Measurements from ENCODE around the gene BIK. TPM values are rescaled to one million over a fixed set of nuclear protein-coding genes. Genes with fewer than 3 reads are reported as not detected.

The BIK gene
- polyA plus RNA-seq, 1 of the 3 experiments (the other 2 are of a cell fraction): 0.66 TPM

DNA sequence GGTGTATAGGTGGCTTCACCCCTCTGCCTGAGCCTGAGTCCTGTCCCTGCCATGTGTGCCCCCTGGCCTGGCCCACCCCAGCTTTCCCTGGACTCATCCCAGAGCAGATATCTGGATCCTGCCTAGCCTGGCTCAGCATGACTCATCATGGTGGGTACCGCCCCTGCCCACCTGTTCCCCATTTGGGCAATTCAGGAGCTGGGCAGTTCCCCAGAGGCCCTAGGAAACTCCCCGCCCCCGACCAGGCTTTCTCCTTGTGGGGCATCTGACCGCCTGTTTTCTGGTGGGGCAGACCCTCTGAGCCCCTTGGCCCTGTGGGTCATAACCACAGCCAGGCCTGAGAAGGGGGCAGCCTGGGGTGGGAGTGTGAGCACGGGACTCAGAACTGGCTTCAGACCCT, 45.2 kb downstream of the BIK start (continued):
- TF ChIP-seq IRF3 (IDR thresholded peaks at IDR 0.05; ENCODE audit: low read depth, low read length) (no peak), FOXM1 (IDR thresholded peaks at IDR 0.05; ENCODE audit: low read depth) (no peak), EZH2phosphoT487 (IDR thresholded peaks at IDR 0.05; ENCODE audit: borderline replicate concordance, low read depth) (no peak), RXRA (IDR thresholded peaks at IDR 0.05; ENCODE audit: borderline replicate concordance, low read depth) (no peak), CHD2 (IDR thresholded peaks at IDR 0.05; ENCODE audit: low read length, partially characterized antibody) (no peak)

DNA sequence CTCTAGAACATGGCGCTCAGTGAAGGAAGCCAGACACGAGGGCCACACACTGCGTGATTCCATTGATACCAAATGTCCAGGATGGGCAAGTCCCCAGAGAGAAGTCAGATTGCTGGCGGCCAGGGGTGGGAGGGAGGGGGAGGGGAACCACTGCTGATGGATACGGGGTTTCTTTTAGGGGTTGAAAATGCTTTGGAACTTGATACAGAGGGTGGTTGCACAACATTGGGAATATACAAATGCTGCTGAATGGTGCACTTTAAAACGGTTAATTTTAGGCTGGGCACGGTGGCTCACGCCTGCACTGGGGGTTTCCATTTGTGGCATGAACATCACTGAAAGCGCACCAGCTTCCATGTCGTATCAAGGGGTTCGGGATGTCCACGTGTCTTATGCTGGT, 45.9 kb downstream of the BIK start:
- Histone ChIP-seq H3K9me3 (no peaks in the 10 kb centered on the region), H2AFZ (ENCODE audit: low read depth) (no peak overlapping the region), H3K9ac (no peak overlapping the region), H3K4me3 (ENCODE audit: low read depth in 2 of 2, low read length in 1 of 2) (no peak overlapping the region), H3K27me3 (ENCODE audit: insufficient read depth) (no peaks in the 10 kb centered on the region), H3K4me2 (no peak overlapping the region), H3K9me2 (no peaks in the 10 kb centered on the region), H3F3A (replicated peaks; ENCODE audit: insufficient read depth) (no peaks in the 10 kb centered on the region), H3K36me3 (replicated peaks in 1 of 2; ENCODE audit: control insufficient read depth in 1 of 2, insufficient read depth in 2 of 2, low read length in 1 of 2) (no peaks in the 10 kb centered on the region), H4K20me1 (ENCODE audit: insufficient read depth) (peaks cover 4% of the 10 kb centered on the region; the same call in 1 of the 2 replicates), H3K4me1 (ENCODE audit: control insufficient read depth in 1 of 2, insufficient read depth in 2 of 2, low read depth in 1 of 2, low read length in 1 of 2) (no peaks in the 10 kb centered on the region; a peak in 1 of 4 replicates), H3K27ac (ENCODE audit: low read depth in 2 of 2, low read length in 1 of 2) (no peak overlapping the region), H3K79me2 (ENCODE audit: insufficient read depth) (peaks cover 42% of the 10 kb centered on the region)
- ChIA-PET CTCF (no interaction called here), POLR2A (no interaction called here)
- no peak for DNase-seq
- 90% methylated on average over 3 of the region's 12 CpGs for WGBS (ENCODE audit: low lambda C conversion rate)
- TF ChIP-seq ELF1 (IDR thresholded peaks at IDR 0.05) (no peak), JUND (IDR thresholded peaks at IDR 0.05) (no peak), RFX5 (IDR thresholded peaks at IDR 0.05; ENCODE audit: low read length) (no peak), POLR2AphosphoS5 (IDR thresholded peaks at IDR 0.05; ENCODE audit: low read depth, low read length) (no peak), FOXM1 (IDR thresholded peaks at IDR 0.05; ENCODE audit: low read depth) (no peak), TAF1 (IDR thresholded peaks at IDR 0.05; ENCODE audit: borderline replicate concordance, low read depth, low read length) (no peak), YY1 (IDR thresholded peaks at IDR 0.05; ENCODE audit: low read depth) (no peak), SIN3A (IDR thresholded peaks at IDR 0.05; ENCODE audit: borderline replicate concordance, low read depth, low read length) (no peak), GATA2 (CRISPR knock-in tag; IDR thresholded peaks at IDR 0.05) (no peak), NFIC (IDR thresholded peaks at IDR 0.05; ENCODE audit: borderline replicate concordance) (no peak), ZBTB33 (IDR thresholded peaks at IDR 0.05; ENCODE audit: borderline replicate concordance, low read depth) (no peak), SMC3 (IDR thresholded peaks at IDR 0.05; ENCODE audit: low read depth, low read length) (no peak), TEAD4 (IDR thresholded peaks at IDR 0.05; ENCODE audit: borderline replicate concordance, insufficient read depth) (no peak), EP300 (IDR thresholded peaks at IDR 0.05; ENCODE audit: borderline replicate concordance in 1 of 2, low read depth in 1 of 2, low read length in 1 of 2) (no peak)
- TF ChIP-seq, protein P1, sequence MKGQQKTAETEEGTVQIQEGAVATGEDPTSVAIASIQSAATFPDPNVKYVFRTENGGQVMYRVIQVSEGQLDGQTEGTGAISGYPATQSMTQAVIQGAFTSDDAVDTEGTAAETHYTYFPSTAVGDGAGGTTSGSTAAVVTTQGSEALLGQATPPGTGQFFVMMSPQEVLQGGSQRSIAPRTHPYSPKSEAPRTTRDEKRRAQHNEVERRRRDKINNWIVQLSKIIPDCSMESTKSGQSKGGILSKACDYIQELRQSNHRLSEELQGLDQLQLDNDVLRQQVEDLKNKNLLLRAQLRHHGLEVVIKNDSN (IDR thresholded peaks at IDR 0.05; ENCODE audit: borderline replicate concordance, low read depth): no peak
